COR-L47 (cell line): ENCODE data around the gene WNK3.
"Not testable (repeated sequence)": the region's sequence is repeated elsewhere in the genome, so short reads cannot be mapped to it uniquely, and the experiment has no call there.

Source experiments
- DNase-seq: peaks from one replicate; lab custom pipeline; 2025; lab: John Stamatoyannopoulos, UW

Gene WNK3

DNA sequence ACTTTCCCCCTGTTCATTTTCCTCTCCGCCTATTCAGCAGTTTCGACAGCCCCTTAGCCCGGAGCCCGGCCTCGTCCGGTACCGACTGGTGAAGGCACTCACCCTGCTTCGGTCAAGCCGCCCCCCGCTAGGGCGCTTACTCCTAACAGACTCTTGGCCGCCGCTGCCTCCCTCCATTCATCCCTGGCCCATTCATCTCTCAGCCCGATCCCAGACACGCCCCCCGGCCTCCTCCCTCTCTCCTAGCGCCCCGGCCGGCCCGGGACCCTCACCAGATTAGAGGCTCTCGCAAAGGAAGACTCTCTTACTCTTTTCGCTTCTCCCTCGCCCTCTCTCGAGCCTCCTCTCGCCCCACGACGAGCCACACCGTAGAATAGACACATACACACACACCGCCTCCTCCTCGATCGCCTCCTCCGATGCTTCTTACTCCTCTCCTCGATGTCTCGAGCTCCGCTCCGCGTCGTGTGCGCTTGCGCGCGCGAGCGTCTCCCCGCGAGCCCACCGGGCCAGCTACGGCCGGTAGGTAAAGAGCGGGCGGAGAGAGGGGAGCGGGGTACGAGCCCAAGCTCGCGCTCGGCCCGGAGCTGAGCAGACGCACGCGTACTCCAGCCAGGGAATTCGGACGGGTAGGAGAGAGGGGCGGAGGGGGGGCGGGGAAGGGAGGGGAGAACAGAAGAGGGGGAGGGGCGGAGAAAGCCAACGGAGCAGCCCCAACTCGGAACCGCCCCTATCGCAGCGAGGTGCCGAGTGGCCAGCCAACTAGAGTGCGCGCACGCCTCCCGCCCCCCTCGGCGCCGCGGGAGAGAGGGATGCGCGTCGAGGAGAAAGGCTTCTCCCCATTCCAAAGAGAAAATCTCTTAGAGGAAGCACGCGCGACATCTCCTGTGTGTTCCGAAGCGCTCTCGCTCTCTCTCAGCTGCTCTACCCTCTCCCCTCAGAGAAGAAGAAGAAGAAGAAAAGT is at the start of gene WNK3:
Gene WNK3, minus strand, starts transcription at position 633 of the 964 bp plus-strand sequence.
- no peak for DNase-seq

DNA sequence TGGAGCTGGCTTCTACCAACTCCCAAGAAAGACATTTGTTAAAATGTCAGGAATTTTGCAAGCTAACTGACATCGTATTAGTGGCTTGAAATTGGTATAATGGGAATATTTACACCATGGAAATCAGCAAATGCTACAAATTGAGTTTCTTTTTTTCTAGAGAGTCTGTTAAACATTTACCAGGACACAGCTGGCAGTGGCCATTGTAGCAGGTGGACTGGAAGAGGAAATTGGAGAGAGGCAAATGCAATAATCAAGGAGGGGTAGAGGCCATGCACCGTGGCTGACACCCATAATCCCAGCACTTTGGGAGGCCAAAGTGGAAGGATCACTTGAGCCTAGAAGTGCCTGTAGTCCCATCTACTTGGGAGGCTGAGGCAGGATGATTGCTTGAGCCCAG is 49.4 kb upstream of the WNK3 start:
- no peak for DNase-seq

GRCh38 chrX:54397113-54397512 is 39.3 kb upstream of the WNK3 start:
- no peak for DNase-seq

- DNase-seq: no peak
These were observed 28.5 kb upstream of the WNK3 start for GRCh38 chrX:54386314-54386713.

DNA sequence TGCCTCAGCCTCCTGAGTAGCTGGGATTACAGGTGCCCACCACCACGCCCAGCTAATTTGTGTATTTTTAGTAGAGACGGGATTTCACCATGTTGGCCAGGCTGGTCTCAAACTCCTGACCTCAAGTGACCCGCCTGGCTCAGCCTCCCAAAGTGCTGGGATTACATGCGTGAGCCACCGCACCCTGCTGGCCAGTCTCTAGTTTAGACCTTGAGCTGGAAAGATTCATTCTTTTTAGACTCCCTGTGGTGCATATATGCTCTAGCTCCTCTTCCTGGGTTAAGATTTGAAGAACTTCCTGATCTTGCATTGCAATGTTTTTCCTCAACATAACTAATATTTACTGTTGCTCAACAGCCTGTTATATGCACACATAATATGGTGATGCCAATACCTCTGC is 26.8 kb upstream of the WNK3 start:
- DNase-seq: not testable (repeated sequence)

DNA sequence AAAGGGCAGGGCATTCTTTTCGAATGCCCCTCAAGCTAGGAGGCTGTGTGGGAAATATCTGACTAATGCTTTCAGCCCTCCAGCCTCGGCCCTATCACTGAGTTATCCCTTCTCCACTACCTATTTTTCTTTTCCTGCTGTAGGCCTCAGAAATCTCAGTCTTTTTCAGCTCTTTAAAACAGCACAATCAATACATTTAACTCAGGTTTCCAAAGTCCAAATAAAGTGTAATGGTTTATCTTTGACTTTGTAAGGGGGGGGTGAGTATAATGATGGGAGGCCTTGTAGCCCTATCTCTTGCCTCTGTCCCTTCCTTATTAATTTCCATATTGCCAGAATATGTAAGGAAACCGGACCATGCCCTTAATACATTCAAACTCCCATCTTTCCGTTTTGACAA is 1.6 kb upstream of the WNK3 start:
- no peak for DNase-seq

GRCh38 chrX:54358424-54359211 is 772 bp upstream of the WNK3 start:
- DNase-seq: no peak

GRCh38 chrX:54352677-54353076 is 5.2 kb downstream of the WNK3 start:
- no peak for DNase-seq

- not testable (repeated sequence) for DNase-seq
These were observed 20.5 kb downstream of the WNK3 start for GRCh38 chrX:54337383-54337782.

GRCh38 chrX:54325077-54325476 is 32.8 kb downstream of the WNK3 start:
- DNase-seq: no peak

DNA sequence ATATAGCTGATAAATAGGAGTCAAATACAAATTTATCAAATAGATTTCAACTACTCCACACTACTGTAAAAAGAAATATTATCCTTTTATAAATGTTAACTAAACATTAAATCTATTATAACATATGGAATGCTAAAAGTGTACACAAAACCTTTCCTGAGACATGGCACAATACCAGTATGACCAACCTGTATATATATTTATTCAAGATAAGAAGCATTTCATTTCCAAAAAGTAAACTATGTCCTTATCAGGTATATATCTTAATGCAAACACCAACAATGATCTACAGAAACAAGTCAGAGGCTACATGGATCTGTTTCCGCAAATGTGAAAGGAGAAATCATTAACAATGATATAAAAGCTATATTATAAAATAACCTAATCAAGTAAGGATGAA is 37.8 kb downstream of the WNK3 start:
- no peak for DNase-seq

DNA sequence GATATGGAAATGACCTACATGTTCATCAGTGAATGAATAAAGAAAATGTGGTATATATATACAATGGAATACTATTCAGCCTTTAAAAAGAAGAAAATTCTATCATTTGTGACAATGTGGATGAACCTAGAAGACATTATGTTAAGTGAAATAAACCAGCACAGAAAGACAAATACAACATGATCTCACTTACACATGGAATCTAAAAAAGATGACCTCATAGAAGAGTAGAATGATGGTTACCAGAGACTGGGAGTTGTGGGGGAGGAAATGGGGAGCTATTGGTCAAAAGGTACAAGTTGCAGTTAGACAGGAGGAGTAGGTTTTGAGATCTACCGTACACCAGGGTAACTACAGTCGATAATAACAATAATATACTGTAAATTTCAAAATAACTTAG is 51.5 kb downstream of the WNK3 start:
- DNase-seq: no peak

GRCh38 chrX:54301516-54301915 is 56.3 kb downstream of the WNK3 start:
- no peak for DNase-seq

GRCh38 chrX:54294306-54294705 is 63.5 kb downstream of the WNK3 start:
- DNase-seq: no peak

- DNase-seq: no peak
These were observed 65.1 kb downstream of the WNK3 start for GRCh38 chrX:54292755-54293154.

GRCh38 chrX:54291758-54292157 is 66.1 kb downstream of the WNK3 start:
- no peak for DNase-seq

DNA sequence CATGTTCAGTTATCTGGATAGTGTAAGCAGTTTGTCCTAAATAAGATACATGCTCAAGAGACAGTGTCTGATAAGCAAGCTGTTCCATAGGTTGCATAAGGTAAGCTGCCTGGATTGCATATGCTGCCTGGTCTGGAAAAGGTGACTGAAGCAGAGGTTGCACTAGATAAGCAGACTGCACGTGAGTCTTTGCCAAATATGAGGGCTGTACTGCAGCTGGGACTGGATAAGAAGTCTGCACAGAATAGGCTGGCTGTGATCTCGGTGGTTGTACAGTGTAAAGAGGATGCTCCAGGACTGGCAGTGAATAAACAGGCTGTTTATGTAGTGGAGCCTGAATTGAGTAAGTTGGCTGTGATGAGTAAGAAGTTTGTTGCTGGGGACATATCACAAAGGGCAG is 68.9 kb downstream of the WNK3 start:
- DNase-seq: no peak

DNA sequence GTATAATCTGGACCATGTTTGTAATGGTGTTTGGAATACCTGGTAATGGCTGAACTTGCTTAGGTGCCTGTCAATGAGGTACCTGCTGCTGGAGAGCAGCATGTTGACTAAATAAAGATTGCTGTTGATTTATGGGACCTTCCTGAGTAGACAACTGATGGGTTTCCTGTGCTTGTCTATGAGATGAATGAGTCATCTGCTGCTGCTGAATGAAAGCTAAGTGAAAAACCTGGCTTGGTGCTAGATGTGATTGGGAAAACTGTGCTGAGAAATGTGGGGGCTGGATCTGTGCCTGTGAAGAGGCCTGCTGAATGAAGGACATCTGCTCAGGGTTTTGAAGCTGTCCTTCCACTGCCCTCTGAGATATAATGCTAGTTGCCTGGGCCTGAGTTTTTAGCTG is 69.6 kb downstream of the WNK3 start:
- DNase-seq: no peak

GRCh38 chrX:54281676-54282075 is 76.2 kb downstream of the WNK3 start:
- DNase-seq: no peak

DNA sequence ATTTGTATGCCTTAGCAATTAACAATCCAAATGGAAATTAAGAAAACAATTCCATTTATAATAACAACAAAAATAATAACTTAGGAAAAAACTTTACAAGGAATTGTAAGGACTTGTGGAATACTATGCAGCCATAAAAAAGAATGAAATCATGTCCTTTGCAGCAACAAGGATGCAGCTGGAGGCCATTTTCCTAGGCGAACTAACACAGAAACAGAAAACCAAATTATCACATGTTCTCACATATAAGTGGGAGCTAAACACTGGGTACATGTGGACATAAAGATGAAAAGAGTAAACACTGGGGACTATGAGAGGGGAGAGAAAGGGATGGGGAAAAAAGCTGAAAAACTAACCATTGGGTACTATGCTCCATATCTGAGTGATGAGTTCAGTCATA is 77.4 kb downstream of the WNK3 start:
- no peak for DNase-seq

- DNase-seq: no peak
These were observed 86.2 kb downstream of the WNK3 start for GRCh38 chrX:54271664-54272063.

DNA sequence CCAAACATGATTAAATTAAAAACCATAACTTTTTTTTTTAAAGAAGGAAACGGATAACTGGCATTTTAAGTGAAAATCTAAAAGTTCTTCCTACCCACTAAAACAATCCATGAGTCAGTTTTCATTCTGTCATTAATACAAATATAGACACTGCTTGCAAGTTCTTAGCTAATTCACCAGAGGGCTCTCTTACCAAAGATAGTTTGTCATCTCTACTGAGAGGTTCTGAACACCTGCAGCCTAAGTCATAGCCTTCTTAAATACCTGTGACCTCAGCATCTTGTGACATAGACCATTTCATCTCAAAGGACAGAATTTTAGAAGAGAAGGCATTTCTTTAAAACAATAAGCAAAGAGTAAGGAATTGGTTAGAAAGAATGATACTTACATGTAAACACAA is 109.5 kb downstream of the WNK3 start:
- DNase-seq: peak; percentile 0

- no peak for DNase-seq
These were observed 111.0 kb downstream of the WNK3 start for GRCh38 chrX:54246866-54247265.
